Vagina (tissue), 2 donors: Measurements from ENCODE around the gene KCNC1.

Source experiments
- POLR2A ChIP-seq, 2 donors: fragments of 450-650 bp; IDR thresholded peaks; one replicate each; pipeline ENCODE4 v1.6.1; 2017; ENCODE audit warnings: antibody characterized with exemption in 2 of 2, mild to moderate bottlenecking in 2 of 2, moderate library complexity in 2 of 2
- TF ChIP-seq, protein P1 (sequence below), 3 experiments: fragments of 450-650 bp in 2 of 3; fragments of 200-600 bp in 1 of 3; sonication (generic) in 1 of 3; IDR thresholded peaks; one replicate each; pipeline ENCODE4 v1.5.1; 2017 to 2019; ENCODE audit warnings: antibody characterized with exemption in 3 of 3, mild to moderate bottlenecking in 2 of 3, moderate library complexity in 2 of 3

DNA sequence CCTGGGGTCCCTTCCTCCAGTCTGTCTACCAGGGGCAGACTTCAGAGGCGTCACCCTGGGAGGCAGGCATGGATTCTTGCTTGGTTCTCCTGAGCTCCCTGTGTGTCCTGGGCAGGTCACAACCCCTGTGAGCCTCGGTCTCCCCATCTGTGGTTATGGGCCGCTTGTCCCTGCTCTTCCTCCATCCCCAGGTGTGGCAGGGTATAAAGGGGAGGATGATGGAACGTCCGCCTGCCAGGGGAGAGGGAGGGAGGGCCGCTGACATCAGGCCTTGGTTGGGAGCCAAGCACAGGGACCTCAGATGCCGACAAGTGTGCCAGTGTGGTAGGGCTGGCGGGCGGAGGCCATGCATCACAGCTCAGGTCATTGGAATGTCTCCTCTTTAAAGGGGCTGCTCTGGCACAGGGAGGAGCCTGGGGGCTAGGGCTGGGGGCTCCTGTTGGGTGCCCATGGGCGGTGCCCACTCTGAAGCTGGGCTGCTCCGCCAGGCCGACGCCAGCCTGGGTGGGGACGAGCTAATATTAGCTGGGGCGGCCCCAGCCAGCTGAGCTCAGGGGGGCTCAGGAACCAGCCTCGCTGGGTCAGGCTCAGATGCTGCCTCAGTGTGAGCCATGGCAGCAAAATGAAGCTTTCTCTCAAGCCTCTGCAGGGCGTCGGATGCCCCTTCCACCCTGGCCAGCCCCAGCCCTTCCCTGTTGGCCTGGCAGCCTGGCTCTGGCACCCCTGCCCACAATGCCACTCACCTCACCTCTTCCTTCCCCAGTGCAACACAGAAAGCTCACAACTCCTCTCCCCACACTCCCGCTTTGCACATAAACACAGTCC, 12.8 kb downstream of the KCNC1 start:
- TF ChIP-seq, protein P1, sequence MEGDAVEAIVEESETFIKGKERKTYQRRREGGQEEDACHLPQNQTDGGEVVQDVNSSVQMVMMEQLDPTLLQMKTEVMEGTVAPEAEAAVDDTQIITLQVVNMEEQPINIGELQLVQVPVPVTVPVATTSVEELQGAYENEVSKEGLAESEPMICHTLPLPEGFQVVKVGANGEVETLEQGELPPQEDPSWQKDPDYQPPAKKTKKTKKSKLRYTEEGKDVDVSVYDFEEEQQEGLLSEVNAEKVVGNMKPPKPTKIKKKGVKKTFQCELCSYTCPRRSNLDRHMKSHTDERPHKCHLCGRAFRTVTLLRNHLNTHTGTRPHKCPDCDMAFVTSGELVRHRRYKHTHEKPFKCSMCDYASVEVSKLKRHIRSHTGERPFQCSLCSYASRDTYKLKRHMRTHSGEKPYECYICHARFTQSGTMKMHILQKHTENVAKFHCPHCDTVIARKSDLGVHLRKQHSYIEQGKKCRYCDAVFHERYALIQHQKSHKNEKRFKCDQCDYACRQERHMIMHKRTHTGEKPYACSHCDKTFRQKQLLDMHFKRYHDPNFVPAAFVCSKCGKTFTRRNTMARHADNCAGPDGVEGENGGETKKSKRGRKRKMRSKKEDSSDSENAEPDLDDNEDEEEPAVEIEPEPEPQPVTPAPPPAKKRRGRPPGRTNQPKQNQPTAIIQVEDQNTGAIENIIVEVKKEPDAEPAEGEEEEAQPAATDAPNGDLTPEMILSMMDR (IDR thresholded peaks at IDR 0.05), result no peak
- no peak for TF ChIP-seq POLR2A (IDR thresholded peaks at IDR 0.05)
